Islet of Langerhans (tissue), 1 donor: Measurements from ENCODE around the gene LNX2.

Experiments used
- FAIRE-seq: peaks from one replicate; lab custom pipeline; 2011; peaks lifted over from hg19 to GRCh38; lab: Jason Lieb, UNC

Gene LNX2

GRCh38 chr13:27559719-27560118, 60.6 kb downstream of the LNX2 start:
- no peak for FAIRE-seq

GRCh38 chr13:27556109-27556508, 64.2 kb downstream of the LNX2 start:
- no peak for FAIRE-seq

GRCh38 chr13:27551562-27551961, 68.8 kb downstream of the LNX2 start:
- FAIRE-seq, result no peak

- no peak for FAIRE-seq
Observed at GRCh38 chr13:27549406-27549981, 70.8 kb downstream of the LNX2 start.

GRCh38 chr13:27542220-27542619, 78.1 kb downstream of the LNX2 start:
- FAIRE-seq, result no peak

GRCh38 chr13:27541386-27541785, 78.9 kb downstream of the LNX2 start:
- no peak for FAIRE-seq

GRCh38 chr13:27536361-27537101, 83.8 kb downstream of the LNX2 start:
- FAIRE-seq, result no peak

- no peak for FAIRE-seq
Observed at GRCh38 chr13:27535546-27535945, 84.8 kb downstream of the LNX2 start.

- no peak for FAIRE-seq
Observed at GRCh38 chr13:27534981-27535380, 85.3 kb downstream of the LNX2 start.

- FAIRE-seq, result no peak
Observed at GRCh38 chr13:27534108-27534980, 86.0 kb downstream of the LNX2 start.

- FAIRE-seq, result no peak
Observed at GRCh38 chr13:27533155-27533643, 87.1 kb downstream of the LNX2 start.

- no peak for FAIRE-seq
Observed at GRCh38 chr13:27528908-27529307, 91.4 kb downstream of the LNX2 start.

- FAIRE-seq, result no peak
Observed at GRCh38 chr13:27526516-27526915, 93.8 kb downstream of the LNX2 start.

GRCh38 chr13:27524981-27525975, 95.1 kb downstream of the LNX2 start:
- FAIRE-seq, result no peak

GRCh38 chr13:27523346-27524073, 96.8 kb downstream of the LNX2 start:
- no peak for FAIRE-seq

- no peak for FAIRE-seq
Observed at GRCh38 chr13:27522847-27523246, 97.5 kb downstream of the LNX2 start.

GRCh38 chr13:27516103-27516502, 104.2 kb downstream of the LNX2 start:
- FAIRE-seq, result no peak

- FAIRE-seq, result no peak
Observed at GRCh38 chr13:27510082-27510481, 110.2 kb downstream of the LNX2 start.

GRCh38 chr13:27508802-27509201, 111.5 kb downstream of the LNX2 start:
- no peak for FAIRE-seq

- no peak for FAIRE-seq
Observed at GRCh38 chr13:27505792-27506191, 114.5 kb downstream of the LNX2 start.

GRCh38 chr13:27504868-27505194, 115.5 kb downstream of the LNX2 start:
- peak; percentile 13 for FAIRE-seq
